Mammary epithelial cell (primary cell): ENCODE results near the gene TPP2.

Experiments used
- CTCF ChIP-seq, 2 donors: IDR thresholded peaks in 1 of 2; conservative IDR thresholded peaks in 1 of 2; 2 replicates each; pipeline ENCODE4 v1.5.1; 2011 to 2012; ENCODE audit warnings: inconsistent platforms in 2 of 2, low read length in 2 of 2, mild to moderate bottlenecking in 2 of 2, control low read depth in 1 of 2, low read depth in 1 of 2; ENCODE audit not compliant: insufficient read depth in 1 of 2; ENCODE audit errors: extremely low read depth in 1 of 2
- EZH2 ChIP-seq: IDR thresholded peaks from 2 replicates; pipeline ENCODE4 v1.6.1; 2012; ENCODE audit warnings: low read length, inconsistent platforms, borderline replicate concordance

- TF ChIP-seq CTCF (conservative IDR thresholded peaks at IDR 0.05 in 1 of 2, IDR thresholded peaks at IDR 0.05 in 1 of 2; ENCODE audit: extremely low read depth in 1 of 2, insufficient read depth in 1 of 2, low read depth in 1 of 2, low read length in 2 of 2), result no peak
- TF ChIP-seq EZH2, result no peak
These were observed 12.4 kb upstream of the TPP2 start for GRCh38 chr13:102584434-102584833.
